OCI-LY7 (cell line): ENCODE measurements around the gene DFFB. TPM values are rescaled to one million over a fixed set of nuclear protein-coding genes. Genes with fewer than 3 reads are reported as not detected.

ENCODE experiments used
- BruUV-seq: library from RNA; stranded (reverse); fragments of 400-500 nt; replicated peaks from 2 replicates; lab custom pipeline; 2021; lab: Mats Ljungman, UMichigan
- CTCF ChIA-PET: fragments of 300-600 bp; sonication (Branson Sonifier 250); formaldehyde crosslinking; loops from one replicate; lab custom pipeline; 2022; ENCODE audit warnings: antibody characterized with exemption; ENCODE audit not compliant: unreplicated experiment; lab: Charles Lee
- POLR2A ChIA-PET: fragments of 300-600 bp; sonication (Branson Sonifier 250); formaldehyde crosslinking; loops from one replicate; lab custom pipeline; 2022; ENCODE audit warnings: antibody characterized with exemption; lab: Charles Lee
- DNase-seq: peaks from one replicate; pipeline ENCODE4 v3.0.0-alpha.2; 2015; ENCODE audit warnings: low spot score
- H2AFZ ChIP-seq: fragments of 200-600 bp; sonication (generic), shearing (Covaris generic); 2 replicates; pipeline ENCODE4 v1.6.1; 2014; ENCODE audit warnings: mild to moderate bottlenecking, antibody characterized with exemption, low read length, moderate library complexity
- H3K27ac ChIP-seq: fragments of 200-600 bp; sonication (generic); 2 replicates; pipeline ENCODE4 v1.5.1; 2014; ENCODE audit warnings: mixed run types, low read depth, mild to moderate bottlenecking, moderate library complexity, low read length, inconsistent platforms; ENCODE audit not compliant: poor library complexity, severe bottlenecking
- H3K36me3 ChIP-seq: fragments of 200-600 bp; sonication (generic); 2 replicates; pipeline ENCODE4 v1.6.1; 2014; ENCODE audit warnings: mild to moderate bottlenecking, antibody characterized with exemption, low read length, moderate library complexity, mixed read lengths; ENCODE audit not compliant: insufficient read depth
- H3K4me1 ChIP-seq: fragments of 200-600 bp; sonication (generic); 2 replicates; pipeline ENCODE4 v1.5.1; 2014; ENCODE audit warnings: mild to moderate bottlenecking, low read length; ENCODE audit not compliant: insufficient read depth, poor library complexity, severe bottlenecking
- H3K4me2 ChIP-seq: fragments of 200-600 bp; sonication (generic); 2 replicates; pipeline ENCODE4 v1.6.1; 2014; ENCODE audit warnings: mild to moderate bottlenecking, low read length
- H3K4me3 ChIP-seq: fragments of 200-600 bp; sonication (generic); 2 replicates; pipeline ENCODE4 v1.5.1; 2014; ENCODE audit warnings: mild to moderate bottlenecking, low read depth, low read length; ENCODE audit not compliant: poor library complexity, severe bottlenecking
- H3K79me2 ChIP-seq: fragments of 200-600 bp; sonication (generic); 2 replicates; pipeline ENCODE4 v1.6.1; 2016; ENCODE audit warnings: low read depth, mild to moderate bottlenecking, low read length, moderate library complexity, mixed read lengths; ENCODE audit not compliant: insufficient read depth
- H3K9me2 ChIP-seq: fragments of 200-600 bp; sonication (generic); 2 replicates; pipeline ENCODE4 v1.6.1; 2016; ENCODE audit warnings: mild to moderate bottlenecking, low read length, mixed read lengths; ENCODE audit not compliant: insufficient read depth
- H3K9me3 ChIP-seq: fragments of 200-600 bp; sonication (generic); 2 replicates; pipeline ENCODE4 v1.6.1; 2014; ENCODE audit warnings: mild to moderate bottlenecking, mixed run types, low read length, mixed read lengths
- H4K20me1 ChIP-seq: fragments of 200-600 bp; sonication (generic); 2 replicates; pipeline ENCODE4 v1.6.1; 2014; ENCODE audit warnings: mild to moderate bottlenecking, antibody characterized with exemption, low read length, moderate library complexity, mixed read lengths; ENCODE audit not compliant: insufficient read depth
- EZH2phosphoT487 ChIP-seq: fragments of 200-600 bp; sonication (generic); IDR thresholded peaks from 2 replicates; pipeline ENCODE4 v1.6.1; 2018; ENCODE audit warnings: low read depth, borderline replicate concordance, mild to moderate bottlenecking, mixed run types, antibody characterized with exemption, low read length, moderate library complexity, mixed read lengths
- intact Hi-C: fragments of 100-400 bp; cut with micrococcal nuclease; formaldehyde crosslinking; loops from one replicate; pipeline ENCODE4 v1.10.0; 2022; ENCODE audit not compliant: unreplicated experiment
- total RNA-seq, 2 experiments: library from RNA; depleted of rRNA in 1 of 2; stranded (reverse); fragments of >200 nt in 1 of 2; shearing (Covaris generic) in 1 of 2; gene quantifications; 2 replicates each; pipeline ENCODE4 v1.2.3, GENCODE V29; 2014 to 2022
- TF ChIP-seq, protein P1 (sequence below): fragments of 200-600 bp; sonication (generic); conservative IDR thresholded peaks from 2 replicates; pipeline ENCODE4 v1.5.1; 2014; ENCODE audit warnings: mild to moderate bottlenecking, antibody characterized with exemption, low read length, moderate library complexity, mixed read lengths

The DFFB gene
- total RNA-seq, 2 experiments from 2014 or later = 15.2 to 17.9 TPM

DNA sequence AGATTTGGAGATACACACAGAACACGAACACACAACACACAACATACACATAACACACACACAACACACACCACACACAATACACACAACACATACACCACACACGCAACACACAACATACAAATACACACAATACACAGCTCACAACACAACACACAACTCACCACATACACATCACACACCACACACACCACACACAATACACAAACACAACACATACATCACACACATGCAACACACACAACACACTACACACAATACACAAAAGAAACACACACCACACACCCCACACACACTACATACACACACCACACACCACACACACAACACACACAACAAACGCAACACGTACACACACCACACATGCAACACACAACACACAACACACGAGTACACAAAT is 71.8 kb downstream of the DFFB start:
- H3K27ac ChIP-seq = no peak overlapping the region
- H3K4me1 ChIP-seq = peaks cover 11% of the 10 kb centered on the region
- no TSS peak for BruUV-seq
- no peak for TF ChIP-seq EZH2phosphoT487
- TF ChIP-seq, protein P1, sequence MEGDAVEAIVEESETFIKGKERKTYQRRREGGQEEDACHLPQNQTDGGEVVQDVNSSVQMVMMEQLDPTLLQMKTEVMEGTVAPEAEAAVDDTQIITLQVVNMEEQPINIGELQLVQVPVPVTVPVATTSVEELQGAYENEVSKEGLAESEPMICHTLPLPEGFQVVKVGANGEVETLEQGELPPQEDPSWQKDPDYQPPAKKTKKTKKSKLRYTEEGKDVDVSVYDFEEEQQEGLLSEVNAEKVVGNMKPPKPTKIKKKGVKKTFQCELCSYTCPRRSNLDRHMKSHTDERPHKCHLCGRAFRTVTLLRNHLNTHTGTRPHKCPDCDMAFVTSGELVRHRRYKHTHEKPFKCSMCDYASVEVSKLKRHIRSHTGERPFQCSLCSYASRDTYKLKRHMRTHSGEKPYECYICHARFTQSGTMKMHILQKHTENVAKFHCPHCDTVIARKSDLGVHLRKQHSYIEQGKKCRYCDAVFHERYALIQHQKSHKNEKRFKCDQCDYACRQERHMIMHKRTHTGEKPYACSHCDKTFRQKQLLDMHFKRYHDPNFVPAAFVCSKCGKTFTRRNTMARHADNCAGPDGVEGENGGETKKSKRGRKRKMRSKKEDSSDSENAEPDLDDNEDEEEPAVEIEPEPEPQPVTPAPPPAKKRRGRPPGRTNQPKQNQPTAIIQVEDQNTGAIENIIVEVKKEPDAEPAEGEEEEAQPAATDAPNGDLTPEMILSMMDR = no peak
- H3K79me2 ChIP-seq = no peaks in the 10 kb centered on the region
- CTCF ChIA-PET = no interaction called here
- no peak overlapping the region for H3K4me3 ChIP-seq
- H3K9me3 ChIP-seq = no peaks in the 10 kb centered on the region
- H3K36me3 ChIP-seq = peaks cover 4% of the 10 kb centered on the region; the same call in 1 of the 2 replicates
- no peak for DNase-seq
- H2AFZ ChIP-seq = no peak overlapping the region
- H3K4me2 ChIP-seq = no peak overlapping the region
- H4K20me1 ChIP-seq = no peaks in the 10 kb centered on the region
- intact Hi-C loops = no loop called here
- POLR2A ChIA-PET = no interaction called here
- H3K9me2 ChIP-seq = no peaks in the 10 kb centered on the region

DNA sequence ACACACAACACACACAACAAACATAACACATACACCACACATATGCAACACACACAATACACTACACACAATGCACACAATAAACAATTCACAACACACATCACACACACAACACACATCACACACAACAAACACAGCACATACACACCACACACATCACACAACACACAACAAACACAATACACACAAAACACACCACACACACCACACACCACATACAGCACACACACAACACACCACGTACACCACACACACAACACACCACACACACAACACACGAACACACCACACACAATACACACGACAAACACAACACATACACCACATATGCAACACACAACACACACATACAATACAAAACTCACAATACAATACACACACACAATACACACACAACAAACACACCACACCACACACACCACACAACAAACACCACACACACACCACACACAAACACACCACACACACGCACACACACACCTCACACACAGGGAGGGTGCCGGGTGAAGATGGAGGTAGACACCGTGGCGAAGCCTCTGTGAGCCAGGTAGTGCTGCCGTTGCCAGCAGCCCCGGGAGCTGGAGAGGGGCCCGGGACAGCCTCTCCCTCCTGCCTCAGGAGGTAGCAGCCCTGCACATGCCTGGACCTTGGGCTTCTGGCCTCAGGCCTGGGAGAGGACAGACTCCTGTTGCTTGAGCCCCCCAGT is 73.2 kb downstream of the DFFB start:
- Histone ChIP-seq H3K27ac (no peak overlapping the region), H2AFZ (no peak overlapping the region), H3K4me1 (peaks cover 11% of the 10 kb centered on the region), H3K4me3 (no peak overlapping the region), H4K20me1 (no peaks in the 10 kb centered on the region), H3K36me3 (peaks cover 4% of the 10 kb centered on the region; the same call in 1 of the 2 replicates), H3K4me2 (no peak overlapping the region), H3K79me2 (no peaks in the 10 kb centered on the region), H3K9me2 (no peaks in the 10 kb centered on the region), H3K9me3 (no peaks in the 10 kb centered on the region)
- intact Hi-C loops = no loop called here
- TF ChIP-seq EZH2phosphoT487 = no peak
- TF ChIP-seq, protein P1 = no peak
- ChIA-PET CTCF (no interaction called here), POLR2A (no interaction called here)
- no peak for DNase-seq
- TSS peak; percentile 45 for BruUV-seq
